Nephron (organoid): ENCODE data around the gene SAMD5.

Experiments used
- H3K27ac Mint-ChIP-seq, 3 experiments: 2 replicates each; pipeline ENCODE4 v1.8.0; 2020; ENCODE audit warnings: mixed read lengths in 3 of 3, mild to moderate bottlenecking in 2 of 3, moderate library complexity in 1 of 3
- H3K27me3 Mint-ChIP-seq: 2 replicates; pipeline ENCODE4 v1.8.0; 2021; ENCODE audit warnings: low read depth, mild to moderate bottlenecking, moderate library complexity, mixed read lengths
- H3K36me3 Mint-ChIP-seq: 2 replicates; pipeline ENCODE4 v1.8.0; 2020; ENCODE audit warnings: low read depth, mixed read lengths
- H3K4me1 Mint-ChIP-seq: 2 replicates; pipeline ENCODE4 v1.8.0; 2020; ENCODE audit warnings: mixed read lengths
- H3K4me3 Mint-ChIP-seq, 3 experiments: 2 replicates each; pipeline ENCODE4 v1.8.0; 2020; ENCODE audit warnings: mild to moderate bottlenecking in 3 of 3, mixed read lengths in 3 of 3, moderate library complexity in 2 of 3
- H3K9me3 Mint-ChIP-seq: 2 replicates; pipeline ENCODE4 v1.8.0; 2020; ENCODE audit warnings: mixed read lengths
- CTCF ChIP-seq, 3 experiments: fragments of 200-600 bp; sonication (generic); IDR thresholded peaks; one replicate each; pipeline ENCODE4 v1.5.0; 2021; ENCODE audit warnings: antibody characterized with exemption in 3 of 3; ENCODE audit not compliant: unreplicated experiment in 3 of 3

The SAMD5 gene

GRCh38 chr6:147577488-147577887 is 69.0 kb downstream of the SAMD5 start:
- no peak for TF ChIP-seq CTCF (IDR thresholded peaks at IDR 0.05; ENCODE audit: unreplicated experiment in 3 of 3)
- no peaks in the 10 kb centered on the region for H3K9me3 Mint-ChIP-seq
- no peaks in the 10 kb centered on the region for H3K27me3 Mint-ChIP-seq
- peak overlapping the region; percentile 34 to 81 (median 53) for H3K27ac Mint-ChIP-seq
- peaks cover 40% of the 10 kb centered on the region for H3K4me1 Mint-ChIP-seq
- H3K36me3 Mint-ChIP-seq = no peaks in the 10 kb centered on the region
- H3K4me3 Mint-ChIP-seq = no peak overlapping the region

DNA sequence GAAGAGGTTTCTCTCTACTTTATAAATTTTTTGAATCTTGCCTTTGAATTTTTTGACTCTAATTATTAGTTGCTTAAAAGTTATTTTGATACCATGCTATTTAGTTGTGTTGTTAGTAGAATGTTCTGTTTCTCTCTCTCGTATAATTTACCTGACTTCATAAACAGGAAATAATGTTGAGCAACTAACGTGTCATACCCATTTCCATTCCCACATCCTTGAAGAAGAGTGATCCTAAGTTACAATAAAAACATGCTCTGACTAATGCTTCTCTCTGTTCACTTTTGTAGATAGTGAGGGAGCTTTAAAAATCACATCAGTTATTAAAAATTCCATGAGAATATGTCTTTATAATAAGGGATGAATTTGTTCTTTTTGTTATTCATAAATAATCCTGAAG is 69.7 kb downstream of the SAMD5 start:
- no peaks in the 10 kb centered on the region for H3K27me3 Mint-ChIP-seq
- H3K27ac Mint-ChIP-seq = no peak overlapping the region
- no peak for TF ChIP-seq CTCF (IDR thresholded peaks at IDR 0.05; ENCODE audit: unreplicated experiment in 3 of 3)

GRCh38 chr6:147578883-147579282 is 70.4 kb downstream of the SAMD5 start:
- Mint-ChIP-seq H3K4me3 (no peak overlapping the region), H3K27me3 (no peaks in the 10 kb centered on the region), H3K9me3 (no peaks in the 10 kb centered on the region), H3K36me3 (no peaks in the 10 kb centered on the region), H3K27ac (no peak overlapping the region), H3K4me1 (peaks cover 40% of the 10 kb centered on the region)
- TF ChIP-seq CTCF (IDR thresholded peaks at IDR 0.05; ENCODE audit: unreplicated experiment in 3 of 3) = no peak

More for the DNA sequence above, 69.7 kb downstream of the SAMD5 start:
- no peaks in the 10 kb centered on the region for H3K9me3 Mint-ChIP-seq
- no peak overlapping the region for H3K4me3 Mint-ChIP-seq
- H3K36me3 Mint-ChIP-seq = no peaks in the 10 kb centered on the region
- peaks cover 40% of the 10 kb centered on the region for H3K4me1 Mint-ChIP-seq

GRCh38 chr6:147579667-147580066 is 71.2 kb downstream of the SAMD5 start:
- Mint-ChIP-seq H3K27me3 (no peaks in the 10 kb centered on the region), H3K9me3 (no peaks in the 10 kb centered on the region), H3K36me3 (no peaks in the 10 kb centered on the region), H3K27ac (no peak overlapping the region), H3K4me3 (no peak overlapping the region), H3K4me1 (peaks cover 40% of the 10 kb centered on the region)
- TF ChIP-seq CTCF (IDR thresholded peaks at IDR 0.05; ENCODE audit: unreplicated experiment in 3 of 3) = no peak

- no peaks in the 10 kb centered on the region for H3K9me3 Mint-ChIP-seq
- no peaks in the 10 kb centered on the region for H3K36me3 Mint-ChIP-seq
- peaks cover 35% of the 10 kb centered on the region for H3K4me1 Mint-ChIP-seq
- TF ChIP-seq CTCF (IDR thresholded peaks at IDR 0.05; ENCODE audit: unreplicated experiment in 3 of 3) = no peak
- H3K4me3 Mint-ChIP-seq = no peak overlapping the region
- no peak overlapping the region for H3K27ac Mint-ChIP-seq
- no peaks in the 10 kb centered on the region for H3K27me3 Mint-ChIP-seq
These were observed 74.5 kb downstream of the SAMD5 start for GRCh38 chr6:147582991-147583390.

DNA sequence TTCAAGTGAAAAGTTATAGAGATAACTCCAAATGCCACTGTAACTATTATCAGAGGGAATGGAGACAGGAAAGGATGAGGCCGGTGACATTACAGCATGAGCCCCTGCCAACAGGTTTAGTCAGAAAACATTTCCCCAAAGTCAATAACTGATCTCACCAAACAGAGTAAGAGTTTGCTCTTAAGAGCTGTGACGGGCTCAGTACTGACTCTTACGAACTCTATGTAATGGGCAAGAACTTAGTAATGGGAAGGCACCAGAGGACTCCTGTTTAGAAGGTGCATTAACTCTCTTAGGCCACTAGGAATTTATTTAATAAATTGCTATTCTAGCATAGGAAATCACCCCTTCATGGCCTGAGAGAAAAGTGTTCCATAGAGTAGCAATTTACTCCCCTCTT is 76.8 kb downstream of the SAMD5 start:
- H3K27ac Mint-ChIP-seq = no peak overlapping the region
- H3K4me3 Mint-ChIP-seq = no peak overlapping the region
- no peaks in the 10 kb centered on the region for H3K36me3 Mint-ChIP-seq
- H3K9me3 Mint-ChIP-seq = no peaks in the 10 kb centered on the region
- H3K4me1 Mint-ChIP-seq = peaks cover 36% of the 10 kb centered on the region
- no peaks in the 10 kb centered on the region for H3K27me3 Mint-ChIP-seq
- no peak for TF ChIP-seq CTCF (IDR thresholded peaks at IDR 0.05; ENCODE audit: unreplicated experiment in 3 of 3)
